ENCODE results near the gene PDX1. TPM values are rescaled to one million over a fixed set of nuclear protein-coding genes. Genes with fewer than 3 reads are reported as not detected.

The PDX1 gene
- total RNA-seq, 2 donors from 2014 or later, result 0.35 to 0.54 TPM

- intact Hi-C loops (cut with DNase I), result no loop called here
- no peak overlapping the region for H3K4me3 ChIP-seq
- H3K36me3 ChIP-seq, result no peaks in the 10 kb centered on the region
- TF ChIP-seq CTCF (IDR thresholded peaks at IDR 0.05), result no peak
- H3K27me3 ChIP-seq, result peaks cover 98% of the 10 kb centered on the region
- no peak for DNase-seq
- no peak overlapping the region for H3K9ac ChIP-seq (ENCODE audit: low read depth in 2 of 2, low read length in 2 of 2)
- no peaks in the 10 kb centered on the region for H3K9me3 ChIP-seq
- H3K4me1 ChIP-seq, result peaks cover 12% of the 10 kb centered on the region
- H3K27ac ChIP-seq, result no peak overlapping the region
Observed at GRCh38 chr13:27923794-27924528, 4.2 kb downstream of the PDX1 start.

GRCh38 chr13:27924529-27925141 lies 4.8 kb downstream of the PDX1 start:
- no peak overlapping the region for H3K27ac ChIP-seq
- peaks cover 98% of the 10 kb centered on the region for H3K27me3 ChIP-seq
- H3K9me3 ChIP-seq, result no peaks in the 10 kb centered on the region
- peaks cover 12% of the 10 kb centered on the region for H3K4me1 ChIP-seq
- no peak overlapping the region for H3K9ac ChIP-seq (ENCODE audit: low read depth in 2 of 2, low read length in 2 of 2)
- no peaks in the 10 kb centered on the region for H3K36me3 ChIP-seq
- no peak for TF ChIP-seq CTCF (IDR thresholded peaks at IDR 0.05)
- DNase-seq, result no peak
- intact Hi-C loops (cut with DNase I), result no loop called here
- H3K4me3 ChIP-seq, result no peak overlapping the region

DNA sequence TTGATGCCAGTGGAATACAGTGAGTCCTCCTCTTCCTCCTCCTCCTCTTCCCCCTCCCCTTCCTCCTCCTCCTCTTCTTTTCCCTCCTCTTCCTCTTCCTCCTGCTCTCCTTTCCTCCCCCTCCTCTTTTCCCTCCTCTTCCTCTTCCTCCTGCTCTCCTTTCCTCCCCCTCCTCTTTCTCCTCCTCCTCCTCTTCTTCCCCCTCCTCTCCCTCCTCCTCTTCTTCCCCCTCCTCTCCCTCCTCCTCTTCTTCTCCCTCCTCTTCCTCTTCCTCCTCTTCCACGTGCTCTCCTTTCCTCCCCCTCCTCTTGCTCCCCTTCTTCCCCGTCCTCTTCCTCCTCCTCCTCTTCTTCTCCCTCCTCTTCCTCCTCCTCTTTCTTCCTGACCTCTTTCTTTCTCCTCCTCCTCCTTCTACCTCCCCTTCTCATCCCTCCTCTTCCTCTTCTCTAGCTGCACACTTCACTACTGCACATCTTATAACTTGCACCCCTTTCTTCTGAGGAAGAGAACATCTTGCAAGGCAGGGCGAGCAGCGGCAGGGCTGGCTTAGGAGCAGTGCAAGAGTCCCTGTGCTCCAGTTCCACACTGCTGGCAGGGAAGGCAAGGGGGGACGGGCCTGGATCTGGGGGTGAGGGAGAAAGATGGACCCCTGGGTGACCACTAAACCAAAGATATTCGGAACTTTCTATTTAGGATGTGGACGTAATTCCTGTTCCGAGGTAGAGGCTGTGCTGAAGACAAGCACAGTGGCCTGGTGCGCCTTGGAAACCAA lies 5.6 kb downstream of the PDX1 start:
- intact Hi-C loops (cut with DNase I), result no loop called here
- no peak for TF ChIP-seq CTCF (IDR thresholded peaks at IDR 0.05)

DNA sequence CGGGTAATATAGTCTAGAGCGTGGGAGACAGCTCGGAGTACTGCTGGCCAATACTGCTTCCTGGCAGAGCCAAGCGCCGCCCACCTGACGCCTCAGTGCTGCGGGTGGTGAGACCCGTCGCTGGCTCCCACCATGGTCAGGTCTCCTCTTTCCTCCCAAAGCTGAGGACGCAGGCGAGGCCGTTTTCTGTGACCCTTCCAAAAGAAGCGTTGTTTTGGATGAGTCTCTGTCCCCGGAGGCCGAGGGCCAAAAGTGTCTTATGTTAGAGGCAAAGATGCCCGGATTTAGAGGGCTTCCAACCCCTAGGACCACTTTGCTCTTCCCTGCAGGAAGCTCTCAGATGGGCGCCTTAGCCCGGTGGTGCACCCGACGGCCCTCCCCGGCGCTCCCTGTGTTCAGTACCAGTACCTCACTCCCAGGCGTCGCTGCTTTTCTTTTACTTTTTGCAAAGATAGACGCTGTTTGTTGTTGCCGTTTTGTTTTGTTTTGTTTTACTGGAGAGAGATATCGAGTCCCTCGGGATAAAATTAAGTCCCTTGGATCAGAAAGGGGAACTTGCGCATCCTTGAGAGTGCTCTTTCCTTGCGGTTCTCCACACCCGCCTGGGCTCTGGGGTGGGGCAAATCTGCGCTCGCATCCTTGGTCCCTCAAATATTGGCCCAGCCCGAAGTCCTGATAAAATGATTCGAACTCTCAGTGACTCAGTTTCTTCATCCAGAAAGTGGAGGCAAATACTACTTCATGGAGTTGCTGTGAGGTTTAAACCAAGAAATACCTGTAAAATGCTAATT lies 7.0 kb downstream of the PDX1 start:
- H3K27ac ChIP-seq, result no peak overlapping the region
- no peak overlapping the region for H3K4me3 ChIP-seq
- TF ChIP-seq CTCF (IDR thresholded peaks at IDR 0.05), result no peak
- peaks cover 91% of the 10 kb centered on the region for H3K27me3 ChIP-seq
- H3K36me3 ChIP-seq, result no peaks in the 10 kb centered on the region
- H3K9ac ChIP-seq (ENCODE audit: low read depth in 2 of 2, low read length in 2 of 2), result no peak overlapping the region
- no peaks in the 10 kb centered on the region for H3K9me3 ChIP-seq
- no peak for DNase-seq
- H3K4me1 ChIP-seq, result no peaks in the 10 kb centered on the region
- intact Hi-C loops (cut with DNase I), result no loop called here

More for the DNA sequence above, 5.6 kb downstream of the PDX1 start:
- DNase-seq, result no peak
- H3K27me3 ChIP-seq, result peaks cover 97% of the 10 kb centered on the region
- H3K4me1 ChIP-seq, result peaks cover 8% of the 10 kb centered on the region
- H3K9me3 ChIP-seq, result no peaks in the 10 kb centered on the region
- no peak overlapping the region for H3K9ac ChIP-seq (ENCODE audit: low read depth in 2 of 2, low read length in 2 of 2)
- no peak overlapping the region for H3K27ac ChIP-seq
- H3K4me3 ChIP-seq, result no peak overlapping the region
- H3K36me3 ChIP-seq, result no peaks in the 10 kb centered on the region

All from colonic mucosa (tissue), 4 donors.